SK-MEL-5 (cell line): ENCODE data around the gene NDUFB11. TPM values are rescaled to one million over a fixed set of nuclear protein-coding genes. Genes with fewer than 3 reads are reported as not detected.
A peak's percentile ranks its signal among the peaks of the same experiment; 100 is the strongest.

ENCODE experiments used
- DNase-seq: peaks from one replicate; pipeline ENCODE4 v3.0.0-alpha.2; 2016; ENCODE audit warnings: low read depth, low spot score
- in situ Hi-C: cut with HindIII; loops from 2 replicates; pipeline ENCODE4 v1.10.0; 2016; ENCODE audit warnings: low sequenced_read_pairs, high pct_unique_total_duplicates, low pct_unique_long_range_greater_than_20kb
- total RNA-seq: library from RNA; depleted of rRNA; stranded (reverse); fragments of >200 nt; shearing (Covaris generic); gene quantifications from 2 replicates; pipeline ENCODE4 v1.2.3, GENCODE V29; 2014

Gene NDUFB11
- total RNA-seq, 1 experiment from 2014 or later = 157 TPM

GRCh38 chrX:47177079-47177478, 32.6 kb upstream of the NDUFB11 start:
- in situ Hi-C loops = no loop called here
- no peak for DNase-seq

- in situ Hi-C loops = no loop called here
- no peak for DNase-seq
Measured at GRCh38 chrX:47176101-47176740, 31.7 kb upstream of the NDUFB11 start.

- in situ Hi-C loops = no loop called here
- no peak for DNase-seq
Measured at GRCh38 chrX:47175588-47175980, 31.1 kb upstream of the NDUFB11 start.

GRCh38 chrX:47174846-47175587, 30.5 kb upstream of the NDUFB11 start:
- no peak for DNase-seq
- in situ Hi-C loops = no loop called here

- no peak for DNase-seq
Measured at GRCh38 chrX:47174376-47174775, 29.9 kb upstream of the NDUFB11 start.

GRCh38 chrX:47172971-47173792, 28.7 kb upstream of the NDUFB11 start:
- in situ Hi-C loops = no loop called here
- DNase-seq = no peak

More at GRCh38 chrX:47174376-47174775, 29.9 kb upstream of the NDUFB11 start:
- in situ Hi-C loops = no loop called here

- in situ Hi-C loops = no loop called here
- no peak for DNase-seq
Measured at GRCh38 chrX:47172549-47172948, 28.0 kb upstream of the NDUFB11 start.

GRCh38 chrX:47171996-47172395, 27.5 kb upstream of the NDUFB11 start:
- no peak for DNase-seq

GRCh38 chrX:47170861-47171692, 26.6 kb upstream of the NDUFB11 start:
- no peak for DNase-seq
- in situ Hi-C loops = no loop called here

More at GRCh38 chrX:47171996-47172395, 27.5 kb upstream of the NDUFB11 start:
- in situ Hi-C loops = no loop called here

- in situ Hi-C loops = no loop called here
- no peak for DNase-seq
Measured at GRCh38 chrX:47169726-47170515, 25.4 kb upstream of the NDUFB11 start.

- in situ Hi-C loops = no loop called here
- DNase-seq = no peak
Measured at GRCh38 chrX:47169273-47169672, 24.8 kb upstream of the NDUFB11 start.

GRCh38 chrX:47168495-47169073, 24.1 kb upstream of the NDUFB11 start:
- in situ Hi-C loops = no loop called here
- DNase-seq = no peak

GRCh38 chrX:47166126-47166525, 21.6 kb upstream of the NDUFB11 start:
- DNase-seq = no peak
- in situ Hi-C loops = no loop called here

GRCh38 chrX:47164420-47164819, 19.9 kb upstream of the NDUFB11 start:
- DNase-seq = no peak
- in situ Hi-C loops = no loop called here

- in situ Hi-C loops = no loop called here
- DNase-seq = no peak
Measured at GRCh38 chrX:47162927-47163583, 18.6 kb upstream of the NDUFB11 start.

GRCh38 chrX:47160781-47161180, 16.3 kb upstream of the NDUFB11 start:
- in situ Hi-C loops = no loop called here
- peak; percentile 66 for DNase-seq
